CD4-positive, alpha-beta T cell treated with Interleukin-17A for 4 hours (primary cell): ENCODE measurements around the gene ZNF268.

ENCODE experiments used
- DNase-seq: peaks from one replicate; pipeline ENCODE4 v3.0.0-alpha.2; 2020; ENCODE audit warnings: mixed read lengths

Gene ZNF268

GRCh38 chr12:133181238-133181959 lies at the start of gene ZNF268:
ZNF268 (plus strand) TSS chr12:133181495; CDS start chr12:133181998, 503 bp downstream.
- DNase-seq: peak; percentile 93

- DNase-seq: no peak
Measured at GRCh38 chr12:133135747-133136146, 45.5 kb upstream of the ZNF268 start.

- no peak for DNase-seq
Measured at GRCh38 chr12:133145981-133146380, 35.3 kb upstream of the ZNF268 start.

- no peak for DNase-seq
Measured at GRCh38 chr12:133156125-133156690, 25.1 kb upstream of the ZNF268 start.

- DNase-seq: no peak
Measured at GRCh38 chr12:133165776-133166175, 15.5 kb upstream of the ZNF268 start.

- no peak for DNase-seq
Measured at GRCh38 chr12:133172491-133172890, 8.8 kb upstream of the ZNF268 start.

GRCh38 chr12:133174901-133175300 lies 6.4 kb upstream of the ZNF268 start:
- no peak for DNase-seq

- no peak for DNase-seq
Measured at GRCh38 chr12:133180669-133181068, 626 bp upstream of the ZNF268 start.

- DNase-seq: no peak
Measured at GRCh38 chr12:133190176-133190575, 8.9 kb downstream of the ZNF268 start.

GRCh38 chr12:133192847-133193246 lies 11.6 kb downstream of the ZNF268 start:
- DNase-seq: no peak

GRCh38 chr12:133201888-133202287 lies 20.6 kb downstream of the ZNF268 start:
- no peak for DNase-seq

- no peak for DNase-seq
Measured at GRCh38 chr12:133202493-133203343, 21.4 kb downstream of the ZNF268 start.

- no peak for DNase-seq
Measured at GRCh38 chr12:133203344-133204263, 22.3 kb downstream of the ZNF268 start.

GRCh38 chr12:133204264-133204603 lies 22.9 kb downstream of the ZNF268 start:
- DNase-seq: no peak

GRCh38 chr12:133206390-133206789 lies 25.1 kb downstream of the ZNF268 start:
- DNase-seq: no peak

- DNase-seq: no peak
Measured at GRCh38 chr12:133215724-133216123, 34.4 kb downstream of the ZNF268 start.

GRCh38 chr12:133217219-133217618 lies 35.9 kb downstream of the ZNF268 start:
- DNase-seq: no peak

GRCh38 chr12:133220521-133220920 lies 39.2 kb downstream of the ZNF268 start:
- DNase-seq: no peak

GRCh38 chr12:133221241-133221640 lies 39.9 kb downstream of the ZNF268 start:
- no peak for DNase-seq

- no peak for DNase-seq
Measured at GRCh38 chr12:133222211-133222610, 40.9 kb downstream of the ZNF268 start.

GRCh38 chr12:133225527-133225926 lies 44.2 kb downstream of the ZNF268 start:
- DNase-seq: no peak

GRCh38 chr12:133226690-133227089 lies 45.4 kb downstream of the ZNF268 start:
- no peak for DNase-seq
